ENCODE results near the gene AP3D1. TPM values are rescaled to one million over a fixed set of nuclear protein-coding genes. Genes with fewer than 3 reads are reported as not detected.

Gene AP3D1
- total and polyA plus RNA-seq, 2 donors (not counting 3 experiments of a cell fraction or from before 2014, with no cell fraction given), result 130 to 137 TPM

DNA sequence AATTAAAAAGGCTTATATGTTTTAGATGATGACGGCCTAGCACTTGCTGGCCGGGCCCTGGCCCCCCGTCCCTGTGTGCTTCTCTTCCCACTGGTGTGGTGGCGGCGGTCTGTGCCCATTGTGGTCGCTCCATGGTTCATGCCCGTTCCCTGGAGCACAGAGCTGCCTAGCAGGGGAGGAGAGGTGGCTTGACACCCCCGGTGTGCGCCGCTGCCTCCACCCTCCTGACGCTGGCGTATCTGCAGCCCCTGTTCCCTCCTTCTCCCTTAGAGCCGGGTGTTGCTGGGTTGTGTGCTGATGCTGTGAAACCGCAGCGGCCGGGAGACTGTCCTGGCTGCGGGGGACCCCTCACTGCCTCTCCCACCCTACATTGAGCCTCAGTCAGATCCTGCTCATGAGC, 41.5 kb upstream of the AP3D1 start:
- DNase-seq (ENCODE audit: low read depth, low spot score) (no peak), FAIRE-seq (no peak)
- ChIA-PET CTCF (no interaction called here), POLR2A (no interaction called here)
- Histone ChIP-seq H3K9ac (replicated peaks; ENCODE audit: extremely low read depth, insufficient read depth, low read length) (no peak overlapping the region), H4K20me1 (replicated peaks; ENCODE audit: control insufficient read depth, extremely low read depth, insufficient read depth, low read length) (no peaks in the 10 kb centered on the region), H3K9me1 (replicated peaks; ENCODE audit: control insufficient read depth, extremely low read depth, insufficient read depth, low read length) (no peaks in the 10 kb centered on the region), H3K9me3 (replicated peaks; ENCODE audit: control insufficient read depth, insufficient read depth, low read length) (no peaks in the 10 kb centered on the region), H3K27me3 (ENCODE audit: control insufficient read depth in 2 of 2, insufficient read depth in 2 of 2, low read length in 2 of 2) (no peaks in the 10 kb centered on the region), H3K27ac (ENCODE audit: insufficient read depth, low read depth, low read length) (no peak overlapping the region), H2AFZ (ENCODE audit: low read depth, low read length) (no peak overlapping the region), H3K4me3 (replicated peaks in 1 of 3; ENCODE audit: insufficient read depth in 1 of 3, low read depth in 1 of 3, low read length in 3 of 3) (no peak overlapping the region), H3K4me1 (ENCODE audit: control insufficient read depth, extremely low read depth, insufficient read depth, low read length) (no peaks in the 10 kb centered on the region), H3K36me3 (ENCODE audit: control insufficient read depth in 2 of 2, extremely low read depth in 1 of 2, insufficient read depth in 2 of 2, low read length in 2 of 2) (peaks cover 7 to 59% of the 10 kb centered on the region in 2 experiments), H3K4me2 (ENCODE audit: insufficient read depth, low read length) (no peak overlapping the region), H3K79me2 (ENCODE audit: control insufficient read depth, insufficient read depth, low read length) (peaks cover 24% of the 10 kb centered on the region)
- TF ChIP-seq MYC (IDR thresholded peaks at IDR 0.05; ENCODE audit: low read depth, low read length) (no peak), FOS (IDR thresholded peaks at IDR 0.05; ENCODE audit: borderline replicate concordance, insufficient read depth, low read length) (no peak), POLR2A (IDR thresholded peaks at IDR 0.05; ENCODE audit: low read depth, low read length) (no peak), EZH2 (IDR thresholded peaks at IDR 0.05; ENCODE audit: borderline replicate concordance, low read depth, low read length, severe bottlenecking) (no peak), GATA2 (IDR thresholded peaks at IDR 0.05; ENCODE audit: insufficient read depth, insufficient read length, low read depth, low read length) (no peak), JUN (IDR thresholded peaks at IDR 0.05; ENCODE audit: borderline replicate concordance, insufficient read depth, insufficient read length, low read depth) (no peak), POLR2AphosphoS5 (IDR thresholded peaks at IDR 0.05; ENCODE audit: insufficient read depth, low read depth, low read length) (no peak)
- TF ChIP-seq, protein P1, sequence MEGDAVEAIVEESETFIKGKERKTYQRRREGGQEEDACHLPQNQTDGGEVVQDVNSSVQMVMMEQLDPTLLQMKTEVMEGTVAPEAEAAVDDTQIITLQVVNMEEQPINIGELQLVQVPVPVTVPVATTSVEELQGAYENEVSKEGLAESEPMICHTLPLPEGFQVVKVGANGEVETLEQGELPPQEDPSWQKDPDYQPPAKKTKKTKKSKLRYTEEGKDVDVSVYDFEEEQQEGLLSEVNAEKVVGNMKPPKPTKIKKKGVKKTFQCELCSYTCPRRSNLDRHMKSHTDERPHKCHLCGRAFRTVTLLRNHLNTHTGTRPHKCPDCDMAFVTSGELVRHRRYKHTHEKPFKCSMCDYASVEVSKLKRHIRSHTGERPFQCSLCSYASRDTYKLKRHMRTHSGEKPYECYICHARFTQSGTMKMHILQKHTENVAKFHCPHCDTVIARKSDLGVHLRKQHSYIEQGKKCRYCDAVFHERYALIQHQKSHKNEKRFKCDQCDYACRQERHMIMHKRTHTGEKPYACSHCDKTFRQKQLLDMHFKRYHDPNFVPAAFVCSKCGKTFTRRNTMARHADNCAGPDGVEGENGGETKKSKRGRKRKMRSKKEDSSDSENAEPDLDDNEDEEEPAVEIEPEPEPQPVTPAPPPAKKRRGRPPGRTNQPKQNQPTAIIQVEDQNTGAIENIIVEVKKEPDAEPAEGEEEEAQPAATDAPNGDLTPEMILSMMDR (IDR thresholded peaks at IDR 0.05; ENCODE audit: extremely low read depth in 1 of 2, insufficient read depth in 1 of 2, low read depth in 1 of 2, low read length in 2 of 2), result no peak
- TF ChIP-seq, protein P2, sequence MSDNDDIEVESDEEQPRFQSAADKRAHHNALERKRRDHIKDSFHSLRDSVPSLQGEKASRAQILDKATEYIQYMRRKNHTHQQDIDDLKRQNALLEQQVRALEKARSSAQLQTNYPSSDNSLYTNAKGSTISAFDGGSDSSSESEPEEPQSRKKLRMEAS (IDR thresholded peaks at IDR 0.05; ENCODE audit: insufficient read depth, insufficient read length), result no peak
- intact Hi-C loops (cut with micrococcal nuclease) (no loop called here), dilution Hi-C loops (cut with MboI; ENCODE audit: extremely low pct_ligation_motif_present, low sequenced_read_pairs) (no loop called here)
- BruUV-seq (replicated peaks), result no TSS peak

All from endothelial cell of umbilical vein (primary cell).